ENCODE data around the gene GPHN.

- no peak for TF ChIP-seq RXRA (IDR thresholded peaks at IDR 0.05; ENCODE audit: borderline replicate concordance, low read depth)
- TF ChIP-seq YY1 (IDR thresholded peaks at IDR 0.05; ENCODE audit: low read depth): no peak
- TF ChIP-seq NRF1 (IDR thresholded peaks at IDR 0.05; ENCODE audit: low read depth, low read length): no peak
- TF ChIP-seq GABPA (IDR thresholded peaks at IDR 0.05; ENCODE audit: low read depth): no peak
- TF ChIP-seq SMC3 (IDR thresholded peaks at IDR 0.05; ENCODE audit: low read depth, low read length): no peak
- TF ChIP-seq POLR2AphosphoS5 (IDR thresholded peaks at IDR 0.05; ENCODE audit: low read depth, low read length): no peak
- no peak for TF ChIP-seq TAF1 (IDR thresholded peaks at IDR 0.05; ENCODE audit: borderline replicate concordance, low read depth, low read length)
- no peak for TF ChIP-seq SIN3A (IDR thresholded peaks at IDR 0.05; ENCODE audit: borderline replicate concordance, low read depth, low read length)
- TF ChIP-seq CTCF (IDR thresholded peaks at IDR 0.05): no peak
- TF ChIP-seq MXI1 (IDR thresholded peaks at IDR 0.05; ENCODE audit: low read depth, low read length): no peak
- no peak for TF ChIP-seq REST (IDR thresholded peaks at IDR 0.05; ENCODE audit: low read depth, low read length)
- TF ChIP-seq MAX (IDR thresholded peaks at IDR 0.05; ENCODE audit: low read depth): no peak
- no peak for TF ChIP-seq EP300 (IDR thresholded peaks at IDR 0.05; ENCODE audit: borderline replicate concordance in 1 of 2, low read depth in 1 of 2, low read length in 1 of 2)
- no peak for TF ChIP-seq ZBTB33 (IDR thresholded peaks at IDR 0.05; ENCODE audit: borderline replicate concordance, low read depth)
These were observed 349.9 kb downstream of the GPHN start for GRCh38 chr14:66857867-66858266.

Measured in SK-N-SH (cell line).